Measurements from ENCODE around the gene PGM1. TPM values are rescaled to one million over a fixed set of nuclear protein-coding genes. Genes with fewer than 3 reads are reported as not detected.
A peak's percentile ranks its signal among the peaks of the same experiment; 100 is the strongest.

PGM1 gene
- total RNA-seq, 1 donor from 2014 or later = 3.6 TPM

- peaks cover 9% of the 10 kb centered on the region for H3K9me3 Mint-ChIP-seq (ENCODE audit: unreplicated experiment)
- H3K27ac Mint-ChIP-seq (ENCODE audit: unreplicated experiment) = peak overlapping the region; percentile 75
- H3K4me1 Mint-ChIP-seq (ENCODE audit: low read depth, unreplicated experiment) = peaks cover 26% of the 10 kb centered on the region
- no peaks in the 10 kb centered on the region for H3K36me3 Mint-ChIP-seq (ENCODE audit: unreplicated experiment)
- H3K27me3 Mint-ChIP-seq (ENCODE audit: unreplicated experiment) = peaks cover 4% of the 10 kb centered on the region
- H3K4me3 Mint-ChIP-seq (ENCODE audit: unreplicated experiment) = peak overlapping the region; percentile 18
- DNase-seq = peak; percentile 53
- TF ChIP-seq, protein P1, sequence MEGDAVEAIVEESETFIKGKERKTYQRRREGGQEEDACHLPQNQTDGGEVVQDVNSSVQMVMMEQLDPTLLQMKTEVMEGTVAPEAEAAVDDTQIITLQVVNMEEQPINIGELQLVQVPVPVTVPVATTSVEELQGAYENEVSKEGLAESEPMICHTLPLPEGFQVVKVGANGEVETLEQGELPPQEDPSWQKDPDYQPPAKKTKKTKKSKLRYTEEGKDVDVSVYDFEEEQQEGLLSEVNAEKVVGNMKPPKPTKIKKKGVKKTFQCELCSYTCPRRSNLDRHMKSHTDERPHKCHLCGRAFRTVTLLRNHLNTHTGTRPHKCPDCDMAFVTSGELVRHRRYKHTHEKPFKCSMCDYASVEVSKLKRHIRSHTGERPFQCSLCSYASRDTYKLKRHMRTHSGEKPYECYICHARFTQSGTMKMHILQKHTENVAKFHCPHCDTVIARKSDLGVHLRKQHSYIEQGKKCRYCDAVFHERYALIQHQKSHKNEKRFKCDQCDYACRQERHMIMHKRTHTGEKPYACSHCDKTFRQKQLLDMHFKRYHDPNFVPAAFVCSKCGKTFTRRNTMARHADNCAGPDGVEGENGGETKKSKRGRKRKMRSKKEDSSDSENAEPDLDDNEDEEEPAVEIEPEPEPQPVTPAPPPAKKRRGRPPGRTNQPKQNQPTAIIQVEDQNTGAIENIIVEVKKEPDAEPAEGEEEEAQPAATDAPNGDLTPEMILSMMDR (IDR thresholded peaks at IDR 0.05; ENCODE audit: partially characterized antibody, unreplicated experiment) = no peak
Measured at GRCh38 chr1:63703701-63704107, 110.5 kb downstream of the PGM1 start.

DNA sequence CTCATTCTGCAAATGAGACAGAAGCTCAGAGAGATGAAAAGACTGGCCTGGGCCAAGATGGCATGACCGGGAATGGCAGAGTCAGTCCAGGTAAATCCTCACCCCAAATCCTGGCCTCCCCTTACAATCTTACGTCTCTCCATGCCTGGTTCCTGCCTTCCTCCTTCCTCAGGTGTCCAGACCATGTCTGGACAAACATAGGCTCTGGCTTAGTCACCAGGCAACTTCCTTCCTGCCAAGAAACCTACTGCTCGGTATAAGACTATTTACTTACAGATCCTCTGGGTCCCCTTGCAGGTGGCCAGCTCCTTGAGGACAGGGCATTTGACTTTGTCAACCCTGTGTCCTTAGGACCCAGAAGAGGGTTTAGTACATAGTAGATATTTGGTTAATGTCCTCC, 111.2 kb downstream of the PGM1 start:
- H3K27ac Mint-ChIP-seq (ENCODE audit: unreplicated experiment) = peak overlapping the region; percentile 75
- DNase-seq = no peak
- H3K9me3 Mint-ChIP-seq (ENCODE audit: unreplicated experiment) = peaks cover 9% of the 10 kb centered on the region
- TF ChIP-seq, protein P1 (IDR thresholded peaks at IDR 0.05; ENCODE audit: partially characterized antibody, unreplicated experiment) = no peak
- H3K36me3 Mint-ChIP-seq (ENCODE audit: unreplicated experiment) = no peaks in the 10 kb centered on the region
- H3K4me3 Mint-ChIP-seq (ENCODE audit: unreplicated experiment) = no peak overlapping the region
- peaks cover 26% of the 10 kb centered on the region for H3K4me1 Mint-ChIP-seq (ENCODE audit: low read depth, unreplicated experiment)
- peaks cover 3% of the 10 kb centered on the region for H3K27me3 Mint-ChIP-seq (ENCODE audit: unreplicated experiment)

DNA sequence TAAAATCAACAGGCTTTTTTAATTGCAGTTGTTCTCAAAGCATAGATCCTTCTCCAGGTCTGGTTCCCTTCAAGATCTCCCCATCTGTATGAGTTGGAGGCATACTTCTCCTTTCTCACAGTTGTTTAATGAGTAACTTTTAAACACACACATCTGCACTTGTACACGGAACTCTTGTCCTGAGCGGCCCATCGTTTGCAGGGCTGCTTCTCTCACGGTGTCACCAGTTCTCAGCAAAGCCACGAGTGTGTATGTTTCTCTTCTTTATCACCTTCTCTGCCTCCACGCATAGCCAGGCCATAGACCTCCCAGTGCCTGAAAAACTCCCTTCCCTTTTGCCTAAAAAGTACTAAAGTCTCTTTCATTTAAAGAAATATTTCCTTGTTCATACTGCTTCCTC, 111.9 kb downstream of the PGM1 start:
- no peaks in the 10 kb centered on the region for H3K36me3 Mint-ChIP-seq (ENCODE audit: unreplicated experiment)
- H3K27ac Mint-ChIP-seq (ENCODE audit: unreplicated experiment) = no peak overlapping the region
- TF ChIP-seq, protein P1 (IDR thresholded peaks at IDR 0.05; ENCODE audit: partially characterized antibody, unreplicated experiment) = no peak
- no peak overlapping the region for H3K4me3 Mint-ChIP-seq (ENCODE audit: unreplicated experiment)
- peaks cover 26% of the 10 kb centered on the region for H3K4me1 Mint-ChIP-seq (ENCODE audit: low read depth, unreplicated experiment)
- H3K27me3 Mint-ChIP-seq (ENCODE audit: unreplicated experiment) = peaks cover 2% of the 10 kb centered on the region
- peaks cover 9% of the 10 kb centered on the region for H3K9me3 Mint-ChIP-seq (ENCODE audit: unreplicated experiment)
- no peak for DNase-seq

- TF ChIP-seq, protein P1 (IDR thresholded peaks at IDR 0.05; ENCODE audit: partially characterized antibody, unreplicated experiment) = no peak
- Mint-ChIP-seq H3K9me3 (ENCODE audit: unreplicated experiment) (no peaks in the 10 kb centered on the region), H3K36me3 (ENCODE audit: unreplicated experiment) (no peaks in the 10 kb centered on the region), H3K27me3 (ENCODE audit: unreplicated experiment) (no peaks in the 10 kb centered on the region), H3K4me1 (ENCODE audit: low read depth, unreplicated experiment) (peaks cover 5% of the 10 kb centered on the region), H3K4me3 (ENCODE audit: unreplicated experiment) (no peak overlapping the region), H3K27ac (ENCODE audit: unreplicated experiment) (no peak overlapping the region)
- no peak for DNase-seq
Measured at GRCh38 chr1:63709267-63709828, 116.1 kb downstream of the PGM1 start.

Other genes with a start within 250 kb of the PGM1 start
- 8.4 TPM for gene ALG6, start 225.8 kb upstream of the PGM1 start, total RNA-seq (ENCODE audit: unreplicated experiment)
- 12.7 TPM for gene ITGB3BP, start 70.2 kb upstream of the PGM1 start, total RNA-seq (ENCODE audit: unreplicated experiment)
- gene EFCAB7, start 69.9 kb upstream of the PGM1 start, total RNA-seq (ENCODE audit: unreplicated experiment) = 6.6 TPM
- 11.3 TPM for gene ROR1, start 180.6 kb downstream of the PGM1 start, total RNA-seq (ENCODE audit: unreplicated experiment)

Measured in glutamatergic neuron (in vitro differentiated cells).